Nephron progenitor cell (in vitro differentiated cells): ENCODE data around the gene CAV1.

Experiments
- DNase-seq: peaks from one replicate; pipeline ENCODE4 v3.0.0; 2021
- H3K27ac Mint-ChIP-seq: 2 replicates; pipeline ENCODE4 v1.8.0; 2021; ENCODE audit warnings: mild to moderate bottlenecking, moderate library complexity, mixed read lengths
- H3K27me3 Mint-ChIP-seq: 2 replicates; pipeline ENCODE4 v1.8.0; 2021; ENCODE audit warnings: mild to moderate bottlenecking, low read depth, mixed read lengths; ENCODE audit not compliant: poor library complexity
- H3K36me3 Mint-ChIP-seq: 2 replicates; pipeline ENCODE4 v1.8.0; 2021; ENCODE audit warnings: low read depth, mixed read lengths
- H3K4me1 Mint-ChIP-seq: 2 replicates; pipeline ENCODE4 v1.8.0; 2021; ENCODE audit warnings: mixed read lengths
- H3K4me3 Mint-ChIP-seq: 2 replicates; pipeline ENCODE4 v1.8.0; 2021; ENCODE audit warnings: mild to moderate bottlenecking, moderate library complexity, mixed read lengths
- H3K9me3 Mint-ChIP-seq: 2 replicates; pipeline ENCODE4 v1.8.0; 2021; ENCODE audit warnings: mild to moderate bottlenecking, moderate library complexity, mixed read lengths
- TF ChIP-seq, protein P1 (sequence below): fragments of 200-600 bp; sonication (generic); IDR thresholded peaks from 2 replicates; pipeline ENCODE4 v1.5.0; 2021; ENCODE audit warnings: antibody characterized with exemption

Gene CAV1

DNA sequence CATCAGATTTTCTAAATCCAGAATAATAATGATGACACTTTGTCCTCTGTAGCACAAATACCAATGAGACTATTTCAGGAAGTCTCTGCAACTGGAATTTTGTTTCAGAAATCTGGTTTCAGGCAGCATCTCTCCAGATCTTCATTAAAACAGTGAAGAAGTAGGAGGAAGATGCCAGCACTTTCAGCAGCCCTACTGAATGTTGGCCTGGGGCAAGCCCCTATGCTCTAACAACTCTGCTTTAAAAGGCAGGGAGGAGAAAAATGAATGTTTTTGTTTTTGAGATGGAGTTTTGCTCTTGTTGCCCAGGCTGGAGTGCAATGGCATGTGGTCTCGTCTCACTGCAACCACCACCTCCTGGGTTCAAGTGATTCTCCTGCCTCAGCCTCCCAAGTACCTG is 7.2 kb upstream of the CAV1 start:
- H3K36me3 Mint-ChIP-seq: no peaks in the 10 kb centered on the region
- no peak overlapping the region for H3K4me3 Mint-ChIP-seq
- no peak for DNase-seq
- no peaks in the 10 kb centered on the region for H3K4me1 Mint-ChIP-seq
- H3K27me3 Mint-ChIP-seq: peaks cover 42% of the 10 kb centered on the region
- TF ChIP-seq, protein P1, sequence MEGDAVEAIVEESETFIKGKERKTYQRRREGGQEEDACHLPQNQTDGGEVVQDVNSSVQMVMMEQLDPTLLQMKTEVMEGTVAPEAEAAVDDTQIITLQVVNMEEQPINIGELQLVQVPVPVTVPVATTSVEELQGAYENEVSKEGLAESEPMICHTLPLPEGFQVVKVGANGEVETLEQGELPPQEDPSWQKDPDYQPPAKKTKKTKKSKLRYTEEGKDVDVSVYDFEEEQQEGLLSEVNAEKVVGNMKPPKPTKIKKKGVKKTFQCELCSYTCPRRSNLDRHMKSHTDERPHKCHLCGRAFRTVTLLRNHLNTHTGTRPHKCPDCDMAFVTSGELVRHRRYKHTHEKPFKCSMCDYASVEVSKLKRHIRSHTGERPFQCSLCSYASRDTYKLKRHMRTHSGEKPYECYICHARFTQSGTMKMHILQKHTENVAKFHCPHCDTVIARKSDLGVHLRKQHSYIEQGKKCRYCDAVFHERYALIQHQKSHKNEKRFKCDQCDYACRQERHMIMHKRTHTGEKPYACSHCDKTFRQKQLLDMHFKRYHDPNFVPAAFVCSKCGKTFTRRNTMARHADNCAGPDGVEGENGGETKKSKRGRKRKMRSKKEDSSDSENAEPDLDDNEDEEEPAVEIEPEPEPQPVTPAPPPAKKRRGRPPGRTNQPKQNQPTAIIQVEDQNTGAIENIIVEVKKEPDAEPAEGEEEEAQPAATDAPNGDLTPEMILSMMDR: no peak
- H3K27ac Mint-ChIP-seq: no peak overlapping the region
- no peaks in the 10 kb centered on the region for H3K9me3 Mint-ChIP-seq

DNA sequence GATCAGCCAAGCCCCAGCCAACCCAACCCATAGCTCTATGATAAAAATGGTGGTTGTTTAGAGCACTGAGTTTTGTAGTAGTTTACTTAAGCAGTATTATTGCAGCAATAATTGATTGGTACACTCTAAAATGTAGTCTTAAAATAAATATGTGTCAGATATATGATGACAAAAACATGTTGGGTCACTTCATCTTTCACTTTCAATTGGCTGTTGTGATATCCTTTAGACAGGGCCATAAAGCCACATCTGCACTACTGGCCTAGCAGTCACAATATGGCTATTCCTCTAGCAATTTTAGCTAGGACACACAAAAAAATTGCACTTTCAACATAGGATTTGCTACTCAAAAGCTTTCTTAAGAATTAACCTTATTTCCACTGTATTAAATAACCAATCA is 5.9 kb upstream of the CAV1 start:
- DNase-seq: no peak
- H3K27ac Mint-ChIP-seq: no peak overlapping the region
- no peaks in the 10 kb centered on the region for H3K9me3 Mint-ChIP-seq
- peaks cover 52% of the 10 kb centered on the region for H3K27me3 Mint-ChIP-seq
- H3K4me3 Mint-ChIP-seq: no peak overlapping the region
- no peaks in the 10 kb centered on the region for H3K36me3 Mint-ChIP-seq
- TF ChIP-seq, protein P1: no peak
- no peaks in the 10 kb centered on the region for H3K4me1 Mint-ChIP-seq

DNA sequence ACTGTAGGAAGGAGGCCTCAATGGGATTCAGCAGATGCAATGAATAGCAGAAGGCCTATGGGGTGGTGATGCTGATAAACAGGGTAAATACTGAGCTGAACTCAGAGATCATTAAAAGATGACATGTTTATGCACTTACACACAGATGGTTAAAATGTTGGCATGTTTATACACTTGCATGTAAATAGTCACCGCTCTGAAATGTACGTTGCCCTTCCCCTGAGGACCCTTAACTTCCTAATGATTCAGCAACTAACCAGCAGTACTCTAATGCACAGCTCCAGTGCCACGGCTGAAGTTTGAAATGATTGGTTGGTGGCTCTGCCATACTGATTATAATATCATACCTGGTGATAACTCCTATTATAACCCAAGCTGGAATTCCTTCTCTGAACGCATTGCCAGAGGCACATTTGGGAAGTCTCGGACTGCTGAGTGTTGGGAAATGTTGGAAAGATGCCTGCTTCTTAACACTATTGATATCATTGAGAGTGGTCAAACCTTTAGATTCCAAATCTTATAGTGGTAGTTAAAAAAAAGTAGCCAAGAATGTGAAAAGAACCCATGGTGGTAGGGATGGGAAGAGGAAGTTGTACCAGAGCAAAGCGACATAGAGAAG is 3.7 kb upstream of the CAV1 start:
- TF ChIP-seq, protein P1: no peak
- no peaks in the 10 kb centered on the region for H3K9me3 Mint-ChIP-seq
- peaks cover 8% of the 10 kb centered on the region for H3K4me1 Mint-ChIP-seq
- H3K4me3 Mint-ChIP-seq: no peak overlapping the region
- H3K36me3 Mint-ChIP-seq: no peaks in the 10 kb centered on the region
- H3K27me3 Mint-ChIP-seq: peaks cover 60% of the 10 kb centered on the region
- no peak for DNase-seq
- H3K27ac Mint-ChIP-seq: no peak overlapping the region

DNA sequence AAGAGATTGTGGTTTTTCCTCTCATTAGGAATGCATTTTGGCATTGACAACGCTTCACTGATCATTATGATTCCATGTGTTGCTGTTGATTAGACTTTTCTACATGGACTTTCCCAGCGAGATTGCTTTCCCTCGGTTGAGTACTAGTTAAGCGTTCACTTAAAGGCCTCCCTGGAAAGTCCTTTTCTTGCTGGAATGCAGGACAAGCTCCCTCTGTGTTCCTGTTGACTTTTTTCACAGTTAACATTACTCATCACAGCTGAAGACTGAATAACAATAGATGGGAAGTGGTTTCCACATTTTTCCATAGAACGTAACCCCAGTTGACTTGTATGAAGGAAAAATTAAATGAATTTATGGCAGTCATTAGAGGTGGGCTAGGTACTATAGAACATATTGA is 2.6 kb upstream of the CAV1 start:
- H3K4me3 Mint-ChIP-seq: no peak overlapping the region
- H3K9me3 Mint-ChIP-seq: no peaks in the 10 kb centered on the region
- H3K27ac Mint-ChIP-seq: no peak overlapping the region
- no peak for DNase-seq
- no peaks in the 10 kb centered on the region for H3K36me3 Mint-ChIP-seq
- TF ChIP-seq, protein P1: no peak
- peaks cover 15% of the 10 kb centered on the region for H3K4me1 Mint-ChIP-seq
- H3K27me3 Mint-ChIP-seq: peaks cover 71% of the 10 kb centered on the region

DNA sequence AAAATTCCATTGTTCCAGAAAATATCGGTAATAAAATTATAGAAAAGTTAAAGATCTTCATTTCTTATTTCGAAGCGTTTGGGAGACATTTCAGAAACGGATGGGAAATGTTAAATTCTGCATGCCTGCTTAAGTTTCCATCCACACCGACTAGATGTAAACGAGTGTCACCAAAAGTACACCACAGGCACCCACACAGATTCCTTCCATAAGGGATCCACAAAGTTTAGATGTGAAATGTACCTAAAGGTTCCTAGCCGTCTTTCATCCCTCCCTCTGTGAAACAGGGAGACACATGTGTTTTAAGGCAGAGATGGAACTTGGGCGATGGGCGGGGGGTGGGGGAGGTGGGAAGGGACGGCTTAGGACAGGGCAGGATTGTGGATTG is 621 bp upstream of the CAV1 start:
- Mint-ChIP-seq H3K27me3 (peaks cover 79% of the 10 kb centered on the region), H3K27ac (no peak overlapping the region), H3K36me3 (no peaks in the 10 kb centered on the region), H3K4me1 (peaks cover 20% of the 10 kb centered on the region), H3K9me3 (no peaks in the 10 kb centered on the region), H3K4me3 (no peak overlapping the region)
- DNase-seq: no peak
- TF ChIP-seq, protein P1: no peak

DNA sequence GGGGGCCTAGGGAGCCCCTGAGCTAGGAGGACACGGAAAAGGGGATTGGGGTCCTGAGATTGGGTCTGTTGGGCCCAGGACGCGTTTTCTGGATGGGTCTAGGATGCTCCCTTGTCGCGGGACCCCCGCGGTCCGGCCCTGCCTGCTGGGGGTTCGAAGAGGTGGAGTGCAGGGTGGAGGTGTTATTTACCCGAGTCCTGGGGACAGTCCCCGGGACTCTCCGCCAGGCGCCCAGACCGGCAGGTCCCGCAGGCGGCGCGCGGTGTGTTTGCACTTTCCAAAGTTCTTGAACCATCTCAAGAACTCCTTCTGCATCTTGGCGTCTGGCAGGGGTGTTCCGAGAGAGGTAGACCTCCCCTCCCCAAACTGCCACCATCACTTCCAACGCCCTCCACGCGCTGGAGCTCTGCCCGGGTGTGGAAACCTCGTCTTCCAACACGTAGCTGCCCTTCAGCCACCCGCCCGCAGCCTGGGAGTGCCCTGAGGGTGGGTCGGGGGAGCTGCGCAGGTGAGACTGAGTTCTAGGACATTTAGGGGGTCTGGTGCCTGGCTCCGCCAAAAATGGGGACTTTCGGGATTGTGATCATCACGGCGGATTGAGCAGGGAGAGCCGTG is 569 bp downstream of the CAV1 start:
- TF ChIP-seq, protein P1: no peak
- Mint-ChIP-seq H3K36me3 (no peaks in the 10 kb centered on the region), H3K4me1 (peaks cover 20% of the 10 kb centered on the region), H3K27ac (no peak overlapping the region), H3K27me3 (peaks cover 71% of the 10 kb centered on the region), H3K4me3 (peak overlapping the region; percentile 87), H3K9me3 (no peaks in the 10 kb centered on the region)
- DNase-seq: peak; percentile 25
